Right ventricle myocardium inferior (tissue), 1 donor: Measurements from ENCODE around the gene KCNH3. TPM values are rescaled to one million over a fixed set of nuclear protein-coding genes. Genes with fewer than 3 reads are reported as not detected.

Experiments used
- ATAC-seq: fragments of 200-7000 bp; cut with Tn5 transposase; one replicate; pipeline ENCODE4 v1.9.1; 2020; ENCODE audit warnings: mild to moderate bottlenecking, moderate library complexity
- DNase-seq: peaks from one replicate; pipeline ENCODE4 v3.0.0; 2021; ENCODE audit errors: missing footprints
- intact Hi-C: fragments of 100-400 bp; cut with DNase I; formaldehyde crosslinking; loops from one replicate; pipeline ENCODE4 v1.11.0; 2022
- total RNA-seq: library from RNA; stranded (reverse); fragmentation: NEBNext Ultra II Directional; extraction: Animal tissue kit (Norgen Biotek cat#: 25700); gene quantifications from one replicate; pipeline ENCODE4 v1.2.1, GENCODE V29; 2021
- donor health status: DM: no; HTN: yes; CAD: no; lungs with severe emphysema.

The KCNH3 gene
- total RNA-seq, 1 donor from 2014 or later, result 0.27 TPM

- intact Hi-C loops, result no loop called here
Observed at GRCh38 chr12:49554266-49554665, 15.4 kb downstream of the KCNH3 start.

GRCh38 chr12:49555631-49556390, 17.0 kb downstream of the KCNH3 start:
- intact Hi-C loops, result no loop called here
- peak; percentile 49 for DNase-seq
- no peak for ATAC-seq

More at GRCh38 chr12:49554266-49554665, 15.4 kb downstream of the KCNH3 start:
- no peak for ATAC-seq
- peak; percentile 59 for DNase-seq

GRCh38 chr12:49556391-49557186, 17.8 kb downstream of the KCNH3 start:
- intact Hi-C loops, result no loop called here
- peak; percentile 31 for DNase-seq
- ATAC-seq, result no peak

GRCh38 chr12:49557187-49557916, 18.5 kb downstream of the KCNH3 start:
- DNase-seq, result peak; percentile 53

GRCh38 chr12:49557917-49558215, 19.0 kb downstream of the KCNH3 start:
- DNase-seq (peak; percentile 50), ATAC-seq (no peak)
- intact Hi-C loops, result no loop called here

More at GRCh38 chr12:49557187-49557916, 18.5 kb downstream of the KCNH3 start:
- intact Hi-C loops, result no loop called here
- ATAC-seq, result no peak

GRCh38 chr12:49558526-49558925, 19.7 kb downstream of the KCNH3 start:
- peak; percentile 9 for DNase-seq

GRCh38 chr12:49559011-49559675, 20.3 kb downstream of the KCNH3 start:
- intact Hi-C loops, result no loop called here
- DNase-seq, result peak; percentile 53
- ATAC-seq, result no peak

More at GRCh38 chr12:49558526-49558925, 19.7 kb downstream of the KCNH3 start:
- no peak for ATAC-seq
- intact Hi-C loops, result no loop called here

DNA sequence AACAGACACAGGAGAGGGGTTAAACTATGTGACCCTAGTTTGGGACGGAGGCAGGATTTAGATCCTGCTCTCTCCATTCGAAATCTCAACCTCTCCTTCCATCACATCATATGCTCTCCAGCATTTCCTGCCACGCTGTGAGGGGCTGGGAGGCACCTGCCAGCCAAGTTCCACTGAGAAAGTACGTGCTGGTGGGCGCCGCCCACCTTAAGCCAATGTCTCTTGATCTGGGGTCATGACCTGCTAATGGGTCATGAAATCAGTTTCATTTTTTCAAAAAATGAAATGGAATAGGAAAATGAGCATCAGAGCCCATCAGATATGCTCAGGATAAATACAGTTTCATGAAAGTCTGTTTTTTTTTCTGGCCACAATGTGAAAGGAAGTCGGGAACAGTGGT, 21.9 kb downstream of the KCNH3 start:
- intact Hi-C loops, result no loop called here
- ATAC-seq (no peak), DNase-seq (no peak)

- ATAC-seq (no peak), DNase-seq (no peak)
- intact Hi-C loops, result no loop called here
Observed at GRCh38 chr12:49562233-49562632, 23.4 kb downstream of the KCNH3 start.

DNA sequence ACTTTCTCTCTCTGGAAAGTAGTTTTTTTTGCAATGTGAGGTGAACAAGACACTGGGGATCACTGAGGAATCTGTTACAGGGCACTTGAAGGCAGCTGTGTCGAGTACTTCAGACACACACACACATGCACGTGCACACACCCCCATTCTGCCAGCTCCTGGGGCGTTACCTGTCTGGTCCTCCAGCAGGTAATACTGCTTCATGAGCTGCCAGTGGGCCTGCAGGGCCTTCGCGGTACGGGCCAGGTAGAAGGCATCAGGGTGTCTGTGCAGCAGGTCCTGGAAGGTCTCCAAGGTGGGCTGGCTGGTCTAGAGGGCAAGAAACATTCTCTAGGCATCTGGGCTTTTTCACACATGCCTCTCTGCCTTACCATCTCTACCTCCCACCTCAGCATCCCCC, 24.0 kb downstream of the KCNH3 start:
- ATAC-seq (no peak), DNase-seq (no peak)
- intact Hi-C loops, result no loop called here

DNA sequence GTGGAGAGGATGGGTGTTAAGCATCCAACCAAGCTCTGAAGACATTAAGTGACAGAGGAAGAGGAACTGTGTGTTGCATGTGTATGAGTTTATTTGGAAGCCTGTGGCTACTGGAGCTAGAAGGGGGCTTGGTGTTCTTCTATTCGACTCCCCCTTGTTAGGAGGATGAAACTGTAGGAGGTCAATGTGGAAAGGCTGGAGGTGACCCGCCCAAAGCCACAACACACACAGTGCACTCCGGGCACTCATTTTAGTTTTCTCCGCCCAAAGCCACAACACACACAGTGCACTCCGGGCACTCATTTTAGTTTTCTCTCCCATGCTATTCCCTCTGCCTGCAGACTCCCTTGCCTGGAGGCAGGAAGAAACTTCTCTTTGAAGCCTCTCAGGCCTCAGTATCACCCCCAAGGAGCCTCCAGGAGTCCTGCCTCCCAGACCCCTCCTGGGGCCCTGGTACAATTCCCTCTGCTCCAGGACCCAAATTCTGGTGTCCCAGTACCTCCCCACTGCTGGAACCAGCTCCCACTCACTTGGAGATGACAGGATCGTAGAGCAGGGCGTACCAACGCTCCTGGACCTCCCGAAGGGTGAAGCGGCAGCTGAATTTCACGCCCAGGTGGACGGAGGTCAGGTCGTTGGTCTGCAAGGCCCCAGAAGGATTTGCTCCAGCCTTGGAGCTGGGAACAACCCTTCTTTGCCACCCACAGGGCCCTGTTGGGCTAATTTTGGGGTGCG, 25.3 kb downstream of the KCNH3 start:
- ATAC-seq (no peak), DNase-seq (no peak)
- intact Hi-C loops, result no loop called here

- ATAC-seq, result peak; percentile 82
- intact Hi-C loops, result no loop called here
- no peak for DNase-seq
Observed at GRCh38 chr12:49564686-49565405, 26.0 kb downstream of the KCNH3 start.

DNA sequence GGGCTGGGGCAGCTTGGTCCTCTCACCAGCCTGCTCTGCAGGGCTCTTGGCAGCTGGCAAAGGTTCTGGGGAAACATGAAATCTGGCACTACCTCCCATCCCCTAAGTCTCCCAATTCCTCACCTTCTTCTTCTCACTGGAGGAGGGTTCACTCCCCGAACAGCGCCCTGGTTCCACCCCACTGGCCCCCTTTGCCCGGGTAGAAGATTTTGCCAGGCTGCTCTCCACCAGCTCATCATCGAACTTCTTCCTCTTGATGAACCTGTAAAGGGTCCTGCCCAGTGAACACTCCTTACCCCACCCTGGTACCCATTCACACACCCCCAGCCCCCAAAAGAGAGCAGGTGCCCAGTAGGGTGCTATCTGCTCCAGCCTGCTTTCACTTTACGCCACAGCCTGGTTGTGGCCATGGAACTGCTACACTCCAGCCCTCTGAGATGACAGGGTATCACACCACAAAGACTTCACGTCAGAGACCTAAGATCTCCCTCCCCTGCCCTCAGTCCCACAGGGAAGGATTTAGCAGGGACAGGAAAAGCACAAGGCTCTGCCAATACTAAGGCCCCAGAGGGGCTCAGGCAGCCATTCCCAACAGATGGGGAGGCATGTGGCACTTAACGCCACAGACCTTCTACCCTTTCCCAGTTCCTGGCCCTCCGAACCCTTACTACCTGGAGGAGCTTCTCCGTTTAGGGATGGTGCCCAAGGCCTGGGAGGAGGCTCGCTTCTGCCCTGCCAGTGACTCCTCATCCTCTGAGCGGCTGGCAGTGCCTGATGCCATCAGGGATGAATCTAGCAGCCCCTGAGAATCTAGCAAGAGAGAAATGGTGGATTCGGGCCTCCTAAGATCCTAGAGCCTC, 26.8 kb downstream of the KCNH3 start:
- intact Hi-C loops, result no loop called here
- ATAC-seq (no peak), DNase-seq (no peak)

DNA sequence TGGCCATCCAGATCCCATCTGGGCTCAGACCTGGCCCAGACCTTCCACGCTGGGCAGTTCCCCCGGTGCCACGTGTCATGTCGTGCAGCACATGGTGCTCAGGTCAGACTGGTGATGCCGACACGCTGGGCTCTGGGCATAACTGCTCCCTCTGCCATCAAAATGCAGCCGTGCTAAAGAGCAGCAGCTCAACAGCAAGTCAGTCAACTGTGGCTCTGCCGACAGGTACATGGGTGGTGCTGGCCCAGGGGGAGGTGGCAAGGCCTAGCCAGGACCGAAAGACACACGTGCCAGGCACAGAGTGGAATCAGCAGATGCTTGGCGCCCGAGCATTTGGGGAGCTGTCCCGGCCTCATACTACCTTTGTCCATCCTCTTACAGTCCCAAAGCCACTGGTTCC, 27.5 kb downstream of the KCNH3 start:
- no peak for DNase-seq
- no peak for ATAC-seq
- intact Hi-C loops, result no loop called here

- intact Hi-C loops, result no loop called here
- peak; percentile 2 for ATAC-seq
Observed at GRCh38 chr12:49567302-49567610, 28.4 kb downstream of the KCNH3 start.

GRCh38 chr12:49567611-49568441, 29.0 kb downstream of the KCNH3 start, which contains the start of gene MCRS1:
MCRS1 (minus strand) TSS chr12:49568142; CDS start chr12:49566731, 1,411 bp downstream.
- DNase-seq (peak; percentile 92), ATAC-seq (peak; percentile 80)
- intact Hi-C loops, result no loop called here

More at GRCh38 chr12:49567302-49567610, 28.4 kb downstream of the KCNH3 start:
- DNase-seq, result no peak
